GM18517 (cell line): ENCODE measurements around the gene MIXL1.

Experiments
- ATAC-seq: cut with Tn5 transposase; IDR thresholded peaks from one replicate; pipeline ENCODE4 v1.9.1; 2021; ENCODE audit warnings: mild to moderate bottlenecking, moderate library complexity; ENCODE audit not compliant: unreplicated experiment

Gene MIXL1

DNA sequence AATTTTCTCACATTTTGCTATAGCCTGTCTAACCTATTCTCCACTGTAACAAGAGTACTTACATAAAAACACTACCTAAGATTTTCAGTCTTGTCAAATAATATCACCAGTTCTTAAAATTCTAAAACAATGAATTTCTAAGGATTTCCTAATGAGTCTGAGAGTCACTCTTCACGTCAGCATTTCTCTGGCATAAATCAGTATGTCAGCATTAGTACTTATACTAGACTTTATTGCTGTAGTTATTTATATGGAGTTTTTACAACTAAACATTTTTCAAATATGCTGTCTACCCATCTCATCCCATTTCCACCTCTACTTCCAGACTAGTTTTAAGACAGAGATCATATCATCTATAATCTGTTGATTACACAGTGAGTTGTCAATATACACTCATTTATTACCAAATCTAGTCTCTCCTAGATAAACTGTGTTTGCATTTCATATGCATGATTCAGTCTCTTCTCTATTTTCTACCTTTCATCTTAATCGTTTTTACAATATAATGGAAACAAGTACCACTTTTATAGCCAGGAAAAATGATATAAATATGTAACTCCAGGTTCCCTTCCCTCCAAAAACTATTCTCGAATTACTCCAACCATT, 52.7 kb downstream of the MIXL1 start:
- no peak for ATAC-seq
